ENCODE measurements around the gene COX11.

Gene COX11

GRCh38 chr17:54947396-54947795, 21.1 kb downstream of the COX11 start:
- no peak for DNase-seq (ENCODE audit: insufficient read length, low spot score)
- FAIRE-seq: no peak
- no peak for TF ChIP-seq CTCF (IDR thresholded peaks at IDR 0.05; ENCODE audit: insufficient read depth, missing control alignments)

DNA sequence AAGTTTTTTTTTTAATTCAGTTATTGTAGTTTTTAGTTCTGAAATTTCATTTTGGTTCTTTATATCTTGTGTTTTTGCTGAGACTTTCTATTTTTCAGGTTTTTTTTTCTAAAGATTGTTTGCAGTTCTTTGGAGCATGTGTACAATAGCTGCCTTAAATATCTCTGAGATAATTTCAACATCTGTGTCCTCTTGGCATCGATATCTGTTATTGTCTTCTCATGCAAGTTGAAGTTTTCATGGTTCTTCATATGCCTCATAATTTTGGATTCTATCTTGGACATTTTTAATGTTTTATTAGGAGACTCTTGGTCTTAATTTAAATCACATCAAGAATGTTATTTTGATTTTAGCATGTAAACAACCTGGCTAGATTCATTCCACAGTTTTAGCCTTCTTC, 22.8 kb downstream of the COX11 start:
- no peak for TF ChIP-seq CTCF (IDR thresholded peaks at IDR 0.05; ENCODE audit: insufficient read depth, missing control alignments)
- no peak for FAIRE-seq

GRCh38 chr17:54945231-54945630, 23.2 kb downstream of the COX11 start:
- TF ChIP-seq CTCF (IDR thresholded peaks at IDR 0.05; ENCODE audit: insufficient read depth, missing control alignments): no peak
- FAIRE-seq (no peak), DNase-seq (ENCODE audit: insufficient read length, low spot score) (no peak)

More for the DNA sequence above, 22.8 kb downstream of the COX11 start:
- DNase-seq (ENCODE audit: insufficient read length, low spot score): no peak

DNA sequence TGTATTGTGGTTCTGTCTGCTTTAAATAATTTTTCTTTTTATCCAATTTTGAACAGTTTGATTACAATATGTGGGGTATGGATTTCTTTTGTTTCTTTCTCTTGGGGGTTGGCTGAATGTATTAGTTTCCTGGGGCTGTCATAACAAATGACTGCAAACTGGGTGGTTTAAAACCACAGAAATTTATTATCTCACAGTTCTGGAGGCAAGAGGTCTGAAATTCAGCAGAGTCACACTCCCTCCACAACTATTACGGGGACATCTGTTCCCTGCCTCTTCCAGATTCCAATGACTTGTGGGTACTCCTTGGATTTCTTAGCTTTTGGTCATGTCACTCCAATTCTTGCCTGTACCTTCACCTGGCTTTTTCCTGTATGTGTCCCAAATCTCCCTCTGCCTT, 23.7 kb downstream of the COX11 start:
- no peak for TF ChIP-seq CTCF (IDR thresholded peaks at IDR 0.05; ENCODE audit: insufficient read depth, missing control alignments)
- DNase-seq (ENCODE audit: insufficient read length, low spot score): no peak
- no peak for FAIRE-seq

- no peak for FAIRE-seq
- TF ChIP-seq CTCF (IDR thresholded peaks at IDR 0.05; ENCODE audit: insufficient read depth, missing control alignments): no peak
- DNase-seq (ENCODE audit: insufficient read length, low spot score): no peak
These were observed 27.2 kb downstream of the COX11 start for GRCh38 chr17:54941285-54941684.

DNA sequence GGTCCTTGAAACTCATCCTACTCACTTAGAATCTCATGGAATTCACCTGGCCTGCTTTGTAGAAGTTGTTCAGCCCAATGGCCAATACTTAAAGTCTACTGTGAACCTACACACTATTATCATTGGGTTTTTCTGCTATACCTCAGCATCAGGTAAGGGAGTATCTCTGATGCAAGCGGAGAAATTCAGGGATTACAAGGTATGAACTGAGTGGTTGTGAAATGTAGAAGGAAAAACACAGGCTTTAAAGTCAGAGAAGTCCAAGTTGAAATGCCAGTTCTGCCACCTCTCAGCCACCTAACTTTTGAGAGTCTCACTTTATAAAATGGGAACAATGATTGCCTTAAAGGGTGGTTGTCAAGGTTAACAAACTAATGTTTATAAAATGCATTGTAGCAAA, 31.0 kb downstream of the COX11 start:
- DNase-seq (ENCODE audit: insufficient read length, low spot score): no peak
- FAIRE-seq: no peak
- no peak for TF ChIP-seq CTCF (IDR thresholded peaks at IDR 0.05; ENCODE audit: insufficient read depth, missing control alignments)

DNA sequence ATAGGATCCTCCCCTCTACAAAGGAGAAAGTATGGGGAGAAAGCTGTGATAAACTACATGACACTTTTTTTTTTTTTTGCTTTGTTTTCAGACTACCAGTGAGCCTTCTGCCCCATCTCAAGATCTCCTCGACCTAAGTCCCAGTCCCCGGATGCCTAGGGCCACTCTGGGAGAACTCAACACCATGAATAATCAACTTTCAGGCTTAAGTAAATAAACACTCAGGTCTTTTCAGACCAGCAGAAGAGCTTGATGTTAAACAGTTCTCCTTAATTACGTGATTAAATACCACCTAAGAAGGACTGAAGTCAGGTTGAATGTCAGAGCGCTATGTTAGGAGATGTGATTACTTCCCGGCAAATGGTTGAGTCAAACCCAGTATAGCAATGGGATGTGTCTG, 31.4 kb downstream of the COX11 start:
- DNase-seq (ENCODE audit: insufficient read length, low spot score): no peak
- TF ChIP-seq CTCF (IDR thresholded peaks at IDR 0.05; ENCODE audit: insufficient read depth, missing control alignments): no peak

More for the DNA sequence above, 31.4 kb downstream of the COX11 start:
- no peak for FAIRE-seq
